ENCODE results near the gene SYVN1. TPM values are rescaled to one million over a fixed set of nuclear protein-coding genes. Genes with fewer than 3 reads are reported as not detected.

Gene SYVN1
- total and polyA plus RNA-seq, 10 of the 15 experiments (the other 5 are each of a cell fraction or from before 2014, with no cell fraction given) = 0.79 to 63.6 (median 20.1) TPM

- POLR2A ChIA-PET = interaction anchor here (0.5 kb wide), 1 partner anchor 10 kb away, joined by 3 read pairs; no protein-coding TSS in a partner anchor
- intact Hi-C loops (cut with micrococcal nuclease; ENCODE audit: unreplicated experiment) (no loop called here), in situ Hi-C loops (cut with MboI) (no loop called here)
- FAIRE-seq (no peak), DNase-seq (ENCODE audit: low read depth, low spot score) (no peak), ATAC-seq (no peak)
- Histone ChIP-seq H3K27ac (ENCODE audit: control insufficient read depth, insufficient read depth) (no peak overlapping the region), H3K79me2 (ENCODE audit: control insufficient read depth, insufficient read depth, low read length) (peaks cover 29% of the 10 kb centered on the region), H3K9me3 (replicated peaks; ENCODE audit: control insufficient read depth, insufficient read depth, low read length) (no peaks in the 10 kb centered on the region), H3K36me3 (ENCODE audit: control insufficient read depth in 2 of 2, insufficient read depth in 2 of 2, low read length in 1 of 2) (peaks cover 38 to 42% of the 10 kb centered on the region in 2 experiments), H4K20me1 (ENCODE audit: control insufficient read depth, insufficient read depth) (0 out of 2 replicates have a peak, but pooled peaks cover 4% of the 10 kb centered on the region), H2AFZ (ENCODE audit: control insufficient read depth, low read depth, low read length) (no peak overlapping the region), H3K4me1 (ENCODE audit: control insufficient read depth, insufficient read depth, low read length) (peaks cover 21% of the 10 kb centered on the region), H3K4me2 (ENCODE audit: control insufficient read depth, insufficient read depth) (no peak overlapping the region), H3K9ac (ENCODE audit: control insufficient read depth, insufficient read depth, low read length) (no peak overlapping the region), H3K27me3 (replicated peaks in 1 of 2; ENCODE audit: control insufficient read depth in 2 of 2, insufficient read depth in 2 of 2, low read length in 1 of 2) (no peaks in the 10 kb centered on the region), H3K4me3 (no peak overlapping the region)
- CTCF ChIA-PET = interaction anchor here (0.8 to 2.7 kb wide), 2 partner anchors 10 to 187 kb away, joined by 3 to 7 read pairs; partner anchors contain the start of genes CDC42EP2 and ZNHIT2
- 89% methylated on average over 12 of the region's 12 CpGs for WGBS (ENCODE audit: insufficient coverage, insufficient replicate concordance, low lambda C conversion rate, missing lambda C conversion rate)
- SMC1A ChIA-PET (ENCODE audit: uncharacterized antibody, unreplicated experiment) = no interaction called here
- TF ChIP-seq MEF2B (IDR thresholded peaks at IDR 0.05; ENCODE audit: partially characterized antibody, poor library complexity, severe bottlenecking) (no peak), POLR2A (IDR thresholded peaks at IDR 0.05; ENCODE audit: low read depth, low read length) (peak; percentile 17; the same call in 1 of the 2 replicates)
- BruUV-seq (replicated peaks) = no TSS peak
- RAD21 ChIA-PET (ENCODE audit: unreplicated experiment) = no interaction called here
Observed at GRCh38 chr11:65127473-65128181, 6.7 kb downstream of the SYVN1 start.

- ATAC-seq (no peak), FAIRE-seq (no peak), DNase-seq (ENCODE audit: low read depth, low spot score) (no peak)
- in situ Hi-C loops (cut with MboI) = no loop called here
- H2AFZ ChIP-seq (ENCODE audit: control insufficient read depth, low read depth, low read length) = no peak overlapping the region
- 39% methylated on average over 6 of the region's 6 CpGs for WGBS (ENCODE audit: insufficient coverage, insufficient replicate concordance, low lambda C conversion rate, missing lambda C conversion rate)
- peaks cover 29% of the 10 kb centered on the region for H3K79me2 ChIP-seq (ENCODE audit: control insufficient read depth, insufficient read depth, low read length)
- H3K27ac ChIP-seq (ENCODE audit: control insufficient read depth, insufficient read depth) = no peak overlapping the region
- TF ChIP-seq ZBED1 (IDR thresholded peaks at IDR 0.05; ENCODE audit: borderline replicate concordance) (no peak; the same call in 1 of the 2 replicates), POLR2A (IDR thresholded peaks at IDR 0.05; ENCODE audit: low read depth, low read length) (peak; percentile 84), RUNX3 (IDR thresholded peaks at IDR 0.05; ENCODE audit: low read length) (peak; percentile 31; the same call in 1 of the 2 replicates), POLR2AphosphoS2 (IDR thresholded peaks at IDR 0.05; ENCODE audit: low read depth, low read length) (peak; percentile 74; the same call in 1 of the 2 replicates), PML (IDR thresholded peaks at IDR 0.05; ENCODE audit: low read length) (0 out of 2 replicates have a peak, but pooled peaks have one; percentile 4), POLR2AphosphoS5 (IDR thresholded peaks at IDR 0.05; ENCODE audit: low read length) (peak; percentile 30; the same call in 1 of the 2 replicates), KAT2A (conservative IDR thresholded peaks at IDR 0.05; ENCODE audit: control insufficient read depth, low read depth, low read length) (no peak)
- BruUV-seq (replicated peaks) = no TSS peak
- CTCF ChIA-PET = interaction anchor here (0.8 to 2.7 kb wide), 2 partner anchors 9 to 188 kb away, joined by 3 to 7 read pairs; partner anchors contain the start of genes CDC42EP2 and ZNHIT2
- POLR2A ChIA-PET = interaction anchor here (0.6 to 1.2 kb wide), 2 partner anchors 10 to 26 kb away, joined by 3 to 8 read pairs; partner anchors contain the start of gene ZNHIT2
- no peak overlapping the region for H3K9ac ChIP-seq (ENCODE audit: control insufficient read depth, insufficient read depth, low read length)
- H3K9me3 ChIP-seq (replicated peaks; ENCODE audit: control insufficient read depth, insufficient read depth, low read length) = no peaks in the 10 kb centered on the region
- peaks cover 15% of the 10 kb centered on the region for H3K4me1 ChIP-seq (ENCODE audit: control insufficient read depth, insufficient read depth, low read length)
- no peaks in the 10 kb centered on the region for H3K27me3 ChIP-seq (replicated peaks in 1 of 2; ENCODE audit: control insufficient read depth in 2 of 2, insufficient read depth in 2 of 2, low read length in 1 of 2)
- H4K20me1 ChIP-seq (ENCODE audit: control insufficient read depth, insufficient read depth) = 0 out of 2 replicates have a peak, but pooled peaks cover 4% of the 10 kb centered on the region
- intact Hi-C loops (cut with micrococcal nuclease; ENCODE audit: unreplicated experiment) = no loop called here
- H3K4me3 ChIP-seq = no peak overlapping the region
- RAD21 ChIA-PET (ENCODE audit: unreplicated experiment) = no interaction called here
- H3K4me2 ChIP-seq (ENCODE audit: control insufficient read depth, insufficient read depth) = no peak overlapping the region
- SMC1A ChIA-PET (ENCODE audit: uncharacterized antibody, unreplicated experiment) = no interaction called here
- H3K36me3 ChIP-seq (ENCODE audit: control insufficient read depth in 2 of 2, insufficient read depth in 2 of 2, low read length in 1 of 2) = peaks cover 36 to 42% of the 10 kb centered on the region in 2 experiments
Observed at GRCh38 chr11:65126624-65127274, 7.6 kb downstream of the SYVN1 start.
